Keratinocyte (primary cell): ENCODE results near the gene GLIS2. TPM values are rescaled to one million over a fixed set of nuclear protein-coding genes. Genes with fewer than 3 reads are reported as not detected.

ENCODE experiments used
- DNase-seq: peaks from one replicate; pipeline ENCODE4 v3.0.0-alpha.2; 2011; ENCODE audit warnings: low read depth, missing footprints, low spot score
- FAIRE-seq: peaks from 2 replicates; lab custom pipeline; 2011; peaks lifted over from hg19 to GRCh38; lab: Jason Lieb, UNC
- H2AFZ ChIP-seq: 2 replicates; pipeline ENCODE4 v1.6.0; 2012; ENCODE audit warnings: low read length, control low read depth, inconsistent platforms; ENCODE audit not compliant: control insufficient read depth
- H3K27ac ChIP-seq: 2 replicates; pipeline ENCODE4 v1.5.1; 2011; ENCODE audit warnings: low read length; ENCODE audit not compliant: control insufficient read depth, insufficient read depth
- H3K27me3 ChIP-seq: 3 replicates; pipeline ENCODE4 v1.6.0; 2011; ENCODE audit warnings: low read length; ENCODE audit not compliant: control insufficient read depth, insufficient read depth; ENCODE audit errors: extremely low read depth
- H3K36me3 ChIP-seq, 2 experiments: 2 replicates in 1 of 2; 3 replicates in 1 of 2; pipeline ENCODE4 v1.5.1; 2011; ENCODE audit warnings: low read length in 2 of 2, mild to moderate bottlenecking in 1 of 2; ENCODE audit not compliant: control insufficient read depth in 2 of 2, insufficient read depth in 2 of 2; ENCODE audit errors: extremely low read depth in 1 of 2
- H3K4me1 ChIP-seq: 3 replicates; pipeline ENCODE4 v1.5.1; 2011; ENCODE audit warnings: low read length; ENCODE audit not compliant: control insufficient read depth, insufficient read depth; ENCODE audit errors: extremely low read depth
- H3K4me2 ChIP-seq: 3 replicates; pipeline ENCODE4 v1.6.0; 2011; ENCODE audit warnings: low read depth, low read length; ENCODE audit not compliant: control insufficient read depth, insufficient read depth; ENCODE audit errors: extremely low read depth
- H3K4me3 ChIP-seq, 3 experiments: fragments of 200-600 bp in 1 of 3; sonication (generic) in 1 of 3; 2 replicates in 2 of 3; 3 replicates in 1 of 3; pipeline ENCODE4 v1.5.1; 2011 to 2016; ENCODE audit warnings: low read length in 3 of 3, mild to moderate bottlenecking in 3 of 3, control low read depth in 2 of 3, inconsistent platforms in 1 of 3, low read depth in 1 of 3, mixed read lengths in 1 of 3, mixed run types in 1 of 3, moderate library complexity in 1 of 3; ENCODE audit not compliant: control insufficient read depth in 2 of 3, insufficient read depth in 2 of 3; ENCODE audit errors: extremely low read depth in 1 of 3
- H3K79me2 ChIP-seq: 2 replicates; pipeline ENCODE4 v1.6.0; 2012; ENCODE audit warnings: low read length; ENCODE audit not compliant: control insufficient read depth, insufficient read depth
- H3K9ac ChIP-seq: 3 replicates; pipeline ENCODE4 v1.6.0; 2011; ENCODE audit warnings: low read length; ENCODE audit not compliant: control insufficient read depth, insufficient read depth; ENCODE audit errors: extremely low read depth
- H3K9me1 ChIP-seq: 3 replicates; pipeline ENCODE4 v1.6.0; 2011; ENCODE audit warnings: low read length; ENCODE audit not compliant: control insufficient read depth, insufficient read depth; ENCODE audit errors: extremely low read depth
- H3K9me3 ChIP-seq: 2 replicates; pipeline ENCODE4 v1.5.1; 2012; ENCODE audit warnings: low read depth, low read length; ENCODE audit not compliant: control insufficient read depth
- H4K20me1 ChIP-seq: 3 replicates; pipeline ENCODE4 v1.6.0; 2011; ENCODE audit warnings: low read length; ENCODE audit not compliant: control insufficient read depth, insufficient read depth; ENCODE audit errors: extremely low read depth
- CTCF ChIP-seq, 3 experiments: IDR thresholded peaks in 1 of 3; conservative IDR thresholded peaks in 1 of 3; optimal IDR thresholded peaks in 1 of 3; 2 replicates in 2 of 3; 3 replicates in 1 of 3; pipeline versions ENCODE3 to v1.5.1; 2011; ENCODE audit warnings: low read length in 3 of 3, mild to moderate bottlenecking in 3 of 3, moderate library complexity in 2 of 3, control low read depth in 1 of 3, inconsistent platforms in 1 of 3; ENCODE audit not compliant: insufficient read depth in 2 of 3; ENCODE audit errors: extremely low read depth in 1 of 3
- EZH2 ChIP-seq: IDR thresholded peaks from one replicate; pipeline ENCODE4 v1.6.1; 2012; ENCODE audit warnings: inconsistent platforms, mild to moderate bottlenecking, low read length, moderate library complexity
- dilution Hi-C: fragments of 300-500 bp; cut with MboI; formaldehyde crosslinking; loops from one replicate; pipeline ENCODE4 v1.7.0; 2020; ENCODE audit warnings: low sequenced_read_pairs; ENCODE audit not compliant: extremely low pct_ligation_motif_present
- polyA plus RNA-seq, 5 experiments: library from polyadenylated mRNA; depleted of rRNA in 3 of 5; stranded (reverse) in 3 of 5; stranded (forward) in 1 of 5; unstranded in 1 of 5; fragments of >200 nt; gene quantifications; 1 replicate in 1 of 5; 2 replicates in 3 of 5; 3 replicates in 1 of 5; pipeline versions ENCODE4 v1.2.1 to v1.2.3, GENCODE V29; 2011 to 2012; ENCODE audit warnings: missing spikeins in 2 of 5, low read depth in 1 of 5, low replicate concordance in 1 of 5

GLIS2 gene
- polyA plus RNA-seq, 1 donor (not counting 4 experiments of a cell fraction or from before 2014, with no cell fraction given): 0.63 TPM

GRCh38 chr16:4290236-4290830 is 25.5 kb upstream of the GLIS2 start:
- Histone ChIP-seq H2AFZ (no peak overlapping the region), H3K4me1 (peaks cover 22% of the 10 kb centered on the region), H3K36me3 (no peaks in the 10 kb centered on the region), H3K79me2 (no peaks in the 10 kb centered on the region), H3K27ac (peak overlapping the region; percentile 36), H3K27me3 (no peaks in the 10 kb centered on the region), H3K4me2 (peak overlapping the region; percentile 10), H3K4me3 (no peak overlapping the region), H4K20me1 (no peaks in the 10 kb centered on the region), H3K9ac (peak overlapping the region; percentile 41), H3K9me3 (no peaks in the 10 kb centered on the region), H3K9me1 (no peaks in the 10 kb centered on the region)
- no peak for TF ChIP-seq EZH2
- peak in 2 of 3 experiments; percentile 9 to 25 for TF ChIP-seq CTCF (optimal IDR thresholded peaks at IDR 0.05 in 1 of 3, IDR thresholded peaks at IDR 0.05 in 1 of 3, conservative IDR thresholded peaks at IDR 0.05 in 1 of 3; ENCODE audit: extremely low read depth in 1 of 3, insufficient read depth in 2 of 3, low read length in 3 of 3)
- FAIRE-seq (no peak), DNase-seq (no peak)
- dilution Hi-C loops: no loop called here

- Histone ChIP-seq H3K79me2 (no peaks in the 10 kb centered on the region), H3K4me1 (peaks cover 22% of the 10 kb centered on the region), H3K9me3 (no peaks in the 10 kb centered on the region), H3K9me1 (no peaks in the 10 kb centered on the region), H3K27ac (no peak overlapping the region), H3K36me3 (no peaks in the 10 kb centered on the region), H4K20me1 (no peaks in the 10 kb centered on the region), H3K9ac (no peak overlapping the region), H3K4me2 (no peak overlapping the region), H3K4me3 (no peak overlapping the region), H2AFZ (no peak overlapping the region), H3K27me3 (no peaks in the 10 kb centered on the region)
- DNase-seq: no peak
- FAIRE-seq: no peak
- TF ChIP-seq CTCF (optimal IDR thresholded peaks at IDR 0.05 in 1 of 3, IDR thresholded peaks at IDR 0.05 in 1 of 3, conservative IDR thresholded peaks at IDR 0.05 in 1 of 3; ENCODE audit: extremely low read depth in 1 of 3, insufficient read depth in 2 of 3, low read length in 3 of 3) (no peak), EZH2 (no peak)
- dilution Hi-C loops: no loop called here
Measured at GRCh38 chr16:4291699-4292098, 24.2 kb upstream of the GLIS2 start.
